ENCODE results near the gene DNAJC13.

GRCh38 chr3:132422531-132422930, 5.2 kb downstream of the DNAJC13 start:
- TF ChIP-seq, protein P1, sequence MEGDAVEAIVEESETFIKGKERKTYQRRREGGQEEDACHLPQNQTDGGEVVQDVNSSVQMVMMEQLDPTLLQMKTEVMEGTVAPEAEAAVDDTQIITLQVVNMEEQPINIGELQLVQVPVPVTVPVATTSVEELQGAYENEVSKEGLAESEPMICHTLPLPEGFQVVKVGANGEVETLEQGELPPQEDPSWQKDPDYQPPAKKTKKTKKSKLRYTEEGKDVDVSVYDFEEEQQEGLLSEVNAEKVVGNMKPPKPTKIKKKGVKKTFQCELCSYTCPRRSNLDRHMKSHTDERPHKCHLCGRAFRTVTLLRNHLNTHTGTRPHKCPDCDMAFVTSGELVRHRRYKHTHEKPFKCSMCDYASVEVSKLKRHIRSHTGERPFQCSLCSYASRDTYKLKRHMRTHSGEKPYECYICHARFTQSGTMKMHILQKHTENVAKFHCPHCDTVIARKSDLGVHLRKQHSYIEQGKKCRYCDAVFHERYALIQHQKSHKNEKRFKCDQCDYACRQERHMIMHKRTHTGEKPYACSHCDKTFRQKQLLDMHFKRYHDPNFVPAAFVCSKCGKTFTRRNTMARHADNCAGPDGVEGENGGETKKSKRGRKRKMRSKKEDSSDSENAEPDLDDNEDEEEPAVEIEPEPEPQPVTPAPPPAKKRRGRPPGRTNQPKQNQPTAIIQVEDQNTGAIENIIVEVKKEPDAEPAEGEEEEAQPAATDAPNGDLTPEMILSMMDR (IDR thresholded peaks at IDR 0.05): no peak
- no peak for TF ChIP-seq POLR2A (IDR thresholded peaks at IDR 0.05)
